Measurements from ENCODE around the gene TRRAP. TPM values are rescaled to one million over a fixed set of nuclear protein-coding genes. Genes with fewer than 3 reads are reported as not detected.

The TRRAP gene
- total RNA-seq, 4 donors from 2014 or later = 15.2 to 18.8 (median 17.0) TPM

DNA sequence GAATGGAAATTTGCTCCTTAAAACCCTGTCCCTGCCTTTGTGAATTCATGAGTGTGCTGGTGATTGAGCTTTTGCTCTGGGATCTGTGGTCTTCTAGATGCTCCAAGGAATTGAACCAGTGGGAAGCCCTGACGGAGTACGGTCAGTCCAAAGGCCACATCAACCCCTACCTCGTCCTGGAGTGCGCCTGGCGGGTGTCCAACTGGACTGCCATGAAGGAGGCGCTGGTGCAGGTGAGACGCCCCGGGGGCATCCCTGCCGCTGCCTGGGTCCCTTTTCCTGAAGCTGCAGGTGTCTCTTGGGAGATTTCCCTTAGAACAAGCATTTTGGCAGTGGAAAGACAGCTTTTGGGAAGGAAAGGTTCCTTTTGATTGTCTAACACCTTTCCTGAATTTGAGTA lies 100.3 kb downstream of the TRRAP start:
- TF ChIP-seq, protein P1, sequence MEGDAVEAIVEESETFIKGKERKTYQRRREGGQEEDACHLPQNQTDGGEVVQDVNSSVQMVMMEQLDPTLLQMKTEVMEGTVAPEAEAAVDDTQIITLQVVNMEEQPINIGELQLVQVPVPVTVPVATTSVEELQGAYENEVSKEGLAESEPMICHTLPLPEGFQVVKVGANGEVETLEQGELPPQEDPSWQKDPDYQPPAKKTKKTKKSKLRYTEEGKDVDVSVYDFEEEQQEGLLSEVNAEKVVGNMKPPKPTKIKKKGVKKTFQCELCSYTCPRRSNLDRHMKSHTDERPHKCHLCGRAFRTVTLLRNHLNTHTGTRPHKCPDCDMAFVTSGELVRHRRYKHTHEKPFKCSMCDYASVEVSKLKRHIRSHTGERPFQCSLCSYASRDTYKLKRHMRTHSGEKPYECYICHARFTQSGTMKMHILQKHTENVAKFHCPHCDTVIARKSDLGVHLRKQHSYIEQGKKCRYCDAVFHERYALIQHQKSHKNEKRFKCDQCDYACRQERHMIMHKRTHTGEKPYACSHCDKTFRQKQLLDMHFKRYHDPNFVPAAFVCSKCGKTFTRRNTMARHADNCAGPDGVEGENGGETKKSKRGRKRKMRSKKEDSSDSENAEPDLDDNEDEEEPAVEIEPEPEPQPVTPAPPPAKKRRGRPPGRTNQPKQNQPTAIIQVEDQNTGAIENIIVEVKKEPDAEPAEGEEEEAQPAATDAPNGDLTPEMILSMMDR (IDR thresholded peaks at IDR 0.05 in 4 of 5, conservative IDR thresholded peaks at IDR 0.05 in 1 of 5) = no peak
- TF ChIP-seq POLR2A (IDR thresholded peaks at IDR 0.05) = no peak
- intact Hi-C loops (cut with DNase I; ENCODE audit: low total_unique reads) (no loop called here), in situ Hi-C loops (cut with MboI; ENCODE audit: low sequenced_read_pairs in 4 of 4) (no loop called here)
- Histone ChIP-seq H3K36me3 (peaks cover 2 to 94% of the 10 kb centered on the region in 2 donors), H3K27ac (no peak overlapping the region), H3K27me3 (no peaks in the 10 kb centered on the region), H3K4me3 (no peak overlapping the region), H3K4me1 (peaks cover 0 to 4% of the 10 kb centered on the region in 2 donors), H3K9me3 (no peaks in the 10 kb centered on the region)
- ATAC-seq (no peak), DNase-seq (no peak)

DNA sequence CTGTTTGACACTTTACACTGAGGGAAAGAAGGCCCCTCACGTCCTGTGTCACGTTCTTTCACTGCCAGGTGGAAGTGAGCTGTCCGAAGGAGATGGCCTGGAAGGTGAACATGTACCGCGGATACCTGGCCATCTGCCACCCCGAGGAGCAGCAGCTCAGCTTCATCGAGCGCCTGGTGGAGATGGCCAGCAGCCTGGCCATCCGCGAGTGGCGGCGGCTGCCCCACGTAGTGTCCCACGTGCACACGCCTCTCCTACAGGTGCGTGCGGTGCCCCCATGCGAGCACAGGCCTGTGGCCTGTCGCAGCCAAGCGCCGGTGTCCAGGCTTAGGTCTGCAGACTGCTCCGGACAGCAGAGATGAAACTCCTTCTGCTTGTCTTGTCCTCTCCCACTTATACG lies 103.4 kb downstream of the TRRAP start:
- no peaks in the 10 kb centered on the region for H3K4me1 ChIP-seq
- H3K27ac ChIP-seq = no peak overlapping the region
- DNase-seq (no peak), ATAC-seq (no peak)
- no peak for TF ChIP-seq POLR2A (IDR thresholded peaks at IDR 0.05)
- TF ChIP-seq, protein P1 (IDR thresholded peaks at IDR 0.05 in 4 of 5, conservative IDR thresholded peaks at IDR 0.05 in 1 of 5) = no peak
- H3K9me3 ChIP-seq = no peaks in the 10 kb centered on the region
- intact Hi-C loops (cut with DNase I; ENCODE audit: low total_unique reads) = no loop called here
- no peaks in the 10 kb centered on the region for H3K27me3 ChIP-seq
- no peak overlapping the region for H3K4me3 ChIP-seq
- peaks cover 5 to 99% of the 10 kb centered on the region in 2 donors for H3K36me3 ChIP-seq
- in situ Hi-C loops (cut with MboI; ENCODE audit: low sequenced_read_pairs in 4 of 4) = no loop called here

DNA sequence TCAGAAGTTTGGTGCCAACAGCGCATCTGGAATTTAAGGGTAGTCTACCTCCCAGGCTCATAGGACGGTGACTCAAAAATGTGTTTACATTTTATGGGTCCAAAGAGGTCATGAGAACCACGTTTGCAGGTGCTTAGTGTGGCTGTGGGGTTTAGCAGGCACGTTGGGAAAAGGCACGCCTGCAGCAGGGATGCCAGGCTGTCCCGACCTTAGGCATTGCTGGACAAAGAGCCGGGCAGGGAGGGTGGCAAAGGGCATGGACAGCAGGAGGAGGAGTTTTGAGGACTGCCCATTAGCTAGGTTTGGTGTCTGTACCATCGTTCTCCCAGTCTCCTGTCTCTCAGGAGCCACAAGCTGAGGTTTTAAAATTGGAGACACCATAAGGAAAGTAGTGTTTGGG lies 104.4 kb downstream of the TRRAP start:
- intact Hi-C loops (cut with DNase I; ENCODE audit: low total_unique reads) = no loop called here
- in situ Hi-C loops (cut with MboI; ENCODE audit: low sequenced_read_pairs in 4 of 4) = no loop called here
- Histone ChIP-seq H3K9me3 (no peaks in the 10 kb centered on the region), H3K27me3 (no peaks in the 10 kb centered on the region), H3K36me3 (peaks cover 5 to 97% of the 10 kb centered on the region in 2 donors), H3K27ac (no peak overlapping the region), H3K4me3 (no peak overlapping the region), H3K4me1 (no peaks in the 10 kb centered on the region)
- TF ChIP-seq, protein P1 (IDR thresholded peaks at IDR 0.05 in 4 of 5, conservative IDR thresholded peaks at IDR 0.05 in 1 of 5) = no peak
- TF ChIP-seq POLR2A (IDR thresholded peaks at IDR 0.05) = no peak
- ATAC-seq (no peak), DNase-seq (no peak)

DNA sequence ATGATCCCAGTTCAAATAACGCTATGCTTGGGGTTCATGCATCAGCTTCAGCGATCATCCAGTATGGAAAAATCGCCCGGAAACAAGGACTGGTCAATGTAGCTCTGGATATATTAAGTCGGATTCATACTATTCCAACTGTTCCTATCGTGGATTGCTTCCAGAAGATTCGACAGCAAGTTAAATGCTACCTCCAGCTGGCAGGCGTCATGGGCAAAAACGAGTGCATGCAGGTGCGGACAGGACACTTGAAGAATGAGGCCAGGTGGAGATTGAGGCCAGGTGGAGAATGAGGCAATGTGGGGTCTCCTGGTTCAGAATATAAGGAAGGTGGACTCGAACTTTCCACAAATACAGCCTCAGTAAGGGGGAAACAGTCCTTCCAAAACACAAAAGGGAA lies 105.8 kb downstream of the TRRAP start:
- no peak for DNase-seq
- H3K27ac ChIP-seq = no peak overlapping the region
- ATAC-seq = no peak
- TF ChIP-seq, protein P1 (IDR thresholded peaks at IDR 0.05 in 4 of 5, conservative IDR thresholded peaks at IDR 0.05 in 1 of 5) = no peak
- no peak for TF ChIP-seq POLR2A (IDR thresholded peaks at IDR 0.05)
- H3K9me3 ChIP-seq = no peaks in the 10 kb centered on the region
- in situ Hi-C loops (cut with MboI; ENCODE audit: low sequenced_read_pairs in 4 of 4) (no loop called here), intact Hi-C loops (cut with DNase I; ENCODE audit: low total_unique reads) (no loop called here)
- no peak overlapping the region for H3K4me3 ChIP-seq
- no peaks in the 10 kb centered on the region for H3K27me3 ChIP-seq
- H3K4me1 ChIP-seq = no peaks in the 10 kb centered on the region
- H3K36me3 ChIP-seq = peaks cover 5 to 97% of the 10 kb centered on the region in 2 donors

DNA sequence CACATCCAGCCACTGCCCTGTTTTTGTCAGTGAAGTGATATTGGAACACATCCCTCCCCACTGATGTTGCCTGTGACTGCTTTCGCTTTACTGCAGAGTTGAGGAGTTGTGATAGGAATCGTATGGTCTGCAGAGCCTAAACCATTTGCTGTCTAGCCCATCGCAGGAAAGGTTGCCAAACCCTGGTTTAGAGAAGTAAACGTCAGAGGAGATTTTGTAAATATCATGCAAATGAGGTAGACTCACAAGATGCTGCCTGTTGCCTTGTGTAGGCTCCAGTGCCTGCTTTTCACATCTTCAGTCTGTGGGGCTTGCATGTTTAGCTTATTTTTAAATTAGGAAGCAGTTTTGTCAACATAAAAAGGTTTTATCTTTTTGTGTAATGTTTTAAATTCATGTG lies 107.1 kb downstream of the TRRAP start:
- intact Hi-C loops (cut with DNase I; ENCODE audit: low total_unique reads) = no loop called here
- Histone ChIP-seq H3K27ac (no peak overlapping the region), H3K4me1 (no peaks in the 10 kb centered on the region), H3K36me3 (peaks cover 2 to 97% of the 10 kb centered on the region in 2 donors), H3K4me3 (no peak overlapping the region), H3K9me3 (no peaks in the 10 kb centered on the region), H3K27me3 (no peaks in the 10 kb centered on the region)
- ATAC-seq (no peak), DNase-seq (no peak)
- TF ChIP-seq POLR2A (IDR thresholded peaks at IDR 0.05) = no peak
- TF ChIP-seq, protein P1 (IDR thresholded peaks at IDR 0.05 in 4 of 5, conservative IDR thresholded peaks at IDR 0.05 in 1 of 5) = no peak
- in situ Hi-C loops (cut with MboI; ENCODE audit: low sequenced_read_pairs in 4 of 4) = no loop called here
